Natural killer cell (primary cell): ENCODE results near the gene FEN1. TPM values are rescaled to one million over a fixed set of nuclear protein-coding genes. Genes with fewer than 3 reads are reported as not detected.
A peak's percentile ranks its signal among the peaks of the same experiment; 100 is the strongest.

Source experiments
- ATAC-seq, 3 donors: fragments of 150-1000 bp in 2 of 3; fragments of 200-7000 bp in 1 of 3; cut with Tn5 transposase; 1 replicate in 1 of 3; 2 replicates in 2 of 3; pipeline ENCODE4 v1.10.0; 2021; ENCODE audit warnings: mild to moderate bottlenecking in 2 of 3, moderate library complexity in 2 of 3
- DNase-seq, 2 donors: peaks; one replicate each; pipeline versions ENCODE4 v3.0.0 to v3.0.0-alpha.2; 2013 to 2021; ENCODE audit warnings: mixed read lengths in 1 of 2
- H3K27ac ChIP-seq: one replicate; pipeline ENCODE4 v1.5.1; 2013; ENCODE audit warnings: mild to moderate bottlenecking, low read length
- H3K27me3 ChIP-seq: one replicate; pipeline ENCODE4 v1.6.1; 2013; ENCODE audit warnings: low read length; ENCODE audit not compliant: control insufficient read depth, insufficient read depth
- H3K36me3 ChIP-seq: one replicate; pipeline ENCODE4 v1.6.1; 2013; ENCODE audit warnings: low read length; ENCODE audit not compliant: control insufficient read depth, insufficient read depth
- H3K4me1 ChIP-seq: one replicate; pipeline ENCODE4 v1.6.1; 2013; ENCODE audit warnings: low read length; ENCODE audit not compliant: control insufficient read depth, insufficient read depth
- H3K4me3 ChIP-seq: one replicate; pipeline ENCODE4 v1.5.1; 2013; ENCODE audit warnings: low read length
- H3K9me3 ChIP-seq: one replicate; pipeline ENCODE4 v1.6.1; 2013; ENCODE audit warnings: low read length; ENCODE audit not compliant: control insufficient read depth, insufficient read depth
- H3K27ac Mint-ChIP-seq, 2 donors: one replicate each; pipeline ENCODE4 v1.8.0; 2022; ENCODE audit warnings: mild to moderate bottlenecking in 2 of 2, mixed read lengths in 2 of 2, moderate library complexity in 1 of 2
- H3K27me3 Mint-ChIP-seq, 2 donors: one replicate each; pipeline ENCODE4 v1.8.0; 2022; ENCODE audit warnings: low read depth in 2 of 2, mixed read lengths in 2 of 2
- H3K36me3 Mint-ChIP-seq: one replicate; pipeline ENCODE4 v1.8.0; 2022; ENCODE audit warnings: mixed read lengths
- H3K4me1 Mint-ChIP-seq, 2 donors: one replicate each; pipeline ENCODE4 v1.8.0; 2022; ENCODE audit warnings: mixed read lengths in 2 of 2
- H3K4me3 Mint-ChIP-seq: one replicate; pipeline ENCODE4 v1.8.0; 2022; ENCODE audit warnings: mild to moderate bottlenecking, moderate library complexity, mixed read lengths
- H3K9me3 Mint-ChIP-seq, 2 donors: one replicate each; pipeline ENCODE4 v1.8.0; 2022; ENCODE audit warnings: mixed read lengths in 2 of 2
- WGBS: methylation state at CpG from one replicate; pipeline ENCODE4 v1.1.7; 2013; ENCODE audit warnings: missing lambda C conversion rate; ENCODE audit not compliant: insufficient coverage; 5-methylcytosine and 5-hydroxymethylcytosine counted together
- intact Hi-C: fragments of 100-400 bp; cut with micrococcal nuclease; formaldehyde crosslinking; loops from one replicate; pipeline ENCODE4 v1.14.2; 2022
- total RNA-seq, 4 donors: library from RNA; stranded (reverse); fragments of 120-200 nt in 1 of 4; gene quantifications; one replicate each; pipeline versions ENCODE4 v1.2.3 to v1.2.4, GENCODE V29; 2013 to 2022
- TF ChIP-seq, protein P1 (sequence below): fragments of 200-600 bp; IDR thresholded peaks from one replicate; pipeline ENCODE4 v1.8.0; 2022; ENCODE audit warnings: antibody characterized with exemption

The FEN1 gene, protein sequence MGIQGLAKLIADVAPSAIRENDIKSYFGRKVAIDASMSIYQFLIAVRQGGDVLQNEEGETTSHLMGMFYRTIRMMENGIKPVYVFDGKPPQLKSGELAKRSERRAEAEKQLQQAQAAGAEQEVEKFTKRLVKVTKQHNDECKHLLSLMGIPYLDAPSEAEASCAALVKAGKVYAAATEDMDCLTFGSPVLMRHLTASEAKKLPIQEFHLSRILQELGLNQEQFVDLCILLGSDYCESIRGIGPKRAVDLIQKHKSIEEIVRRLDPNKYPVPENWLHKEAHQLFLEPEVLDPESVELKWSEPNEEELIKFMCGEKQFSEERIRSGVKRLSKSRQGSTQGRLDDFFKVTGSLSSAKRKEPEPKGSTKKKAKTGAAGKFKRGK
- total RNA-seq: 10 to 100 TPM; 14.2 to 17.8 (median 17.5) TPM
- total RNA-seq (2013): 14.3 TPM

DNA sequence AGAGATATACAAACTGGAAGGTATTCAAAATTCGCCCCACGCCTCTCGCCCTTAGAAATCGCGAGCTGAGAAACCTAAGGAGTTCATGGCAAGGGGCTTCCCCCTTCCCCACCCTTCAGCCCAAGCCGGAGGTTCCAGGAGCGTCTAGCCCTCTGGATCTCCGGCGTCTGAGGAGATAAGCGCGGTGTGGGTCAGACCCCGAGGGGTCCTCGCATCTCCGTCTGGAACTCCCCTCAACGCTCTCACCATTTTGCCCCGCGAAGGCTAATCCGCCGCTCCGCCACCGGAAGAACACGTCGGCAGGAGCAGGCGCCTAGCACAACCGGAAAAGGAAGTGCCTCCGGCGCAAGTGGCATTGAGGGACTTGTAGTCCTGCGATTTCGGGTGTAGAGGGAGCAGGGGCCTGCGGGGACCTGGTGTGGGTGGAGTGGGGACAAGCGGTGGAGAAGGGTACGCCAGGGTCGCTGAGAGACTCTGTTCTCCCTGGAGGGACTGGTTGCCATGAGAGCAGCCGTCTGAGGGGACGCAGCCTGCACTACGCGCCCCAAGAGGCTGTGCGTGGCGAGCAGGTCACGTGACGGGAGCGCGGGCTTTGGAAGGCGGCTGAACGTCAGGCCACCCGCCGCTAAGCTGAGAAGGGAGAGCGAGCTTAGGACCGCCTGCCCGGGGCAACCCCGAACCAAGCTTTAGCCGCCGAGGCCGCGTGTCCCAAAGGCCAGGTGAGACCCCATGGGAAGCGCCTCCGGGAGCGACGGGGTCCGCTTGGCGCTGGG is at the start of gene FEN1, which contains the start of gene TMEM258:
TSS of gene FEN1 (plus strand) at position 602 of the 773 bp plus-strand sequence. CDS start 2,451 bp downstream, outside the sequence.
TSS of gene TMEM258 (minus strand) at position 290 of the 773 bp plus-strand sequence. CDS start at position 249, 41 bp downstream.
- WGBS: under 1% methylated on average over 61 of the region's 61 CpGs
- Histone ChIP-seq H3K27ac (peak within 1 kb of the TSS; percentile 89), H3K9me3 (no peaks in the 10 kb centered on the region), H3K4me3 (peak within 1 kb of the TSS; percentile 64), H3K4me1 (peaks cover 20% of the 10 kb centered on the region), H3K36me3 (peaks cover 29% of the 10 kb centered on the region), H3K27me3 (no peaks in the 10 kb centered on the region)
- H3K27me3 Mint-ChIP-seq: no peaks in the 10 kb centered on the region
- peak within 1 kb of the TSS; percentile 96 for H3K4me3 Mint-ChIP-seq
- intact Hi-C loops: loop anchor here (1.0 to 5.0 kb wide), 3 partner anchors 23 to 331 kb away; partner anchors contain the start of gene FADS2
- H3K4me1 Mint-ChIP-seq: peaks cover 17 to 43% of the 10 kb centered on the region in 2 donors
- no peaks in the 10 kb centered on the region for H3K36me3 Mint-ChIP-seq
- peak within 1 kb of the TSS; percentile 98 to 99 for H3K27ac Mint-ChIP-seq
- DNase-seq: peak; percentile 87 to 93
- TF ChIP-seq, protein P1, sequence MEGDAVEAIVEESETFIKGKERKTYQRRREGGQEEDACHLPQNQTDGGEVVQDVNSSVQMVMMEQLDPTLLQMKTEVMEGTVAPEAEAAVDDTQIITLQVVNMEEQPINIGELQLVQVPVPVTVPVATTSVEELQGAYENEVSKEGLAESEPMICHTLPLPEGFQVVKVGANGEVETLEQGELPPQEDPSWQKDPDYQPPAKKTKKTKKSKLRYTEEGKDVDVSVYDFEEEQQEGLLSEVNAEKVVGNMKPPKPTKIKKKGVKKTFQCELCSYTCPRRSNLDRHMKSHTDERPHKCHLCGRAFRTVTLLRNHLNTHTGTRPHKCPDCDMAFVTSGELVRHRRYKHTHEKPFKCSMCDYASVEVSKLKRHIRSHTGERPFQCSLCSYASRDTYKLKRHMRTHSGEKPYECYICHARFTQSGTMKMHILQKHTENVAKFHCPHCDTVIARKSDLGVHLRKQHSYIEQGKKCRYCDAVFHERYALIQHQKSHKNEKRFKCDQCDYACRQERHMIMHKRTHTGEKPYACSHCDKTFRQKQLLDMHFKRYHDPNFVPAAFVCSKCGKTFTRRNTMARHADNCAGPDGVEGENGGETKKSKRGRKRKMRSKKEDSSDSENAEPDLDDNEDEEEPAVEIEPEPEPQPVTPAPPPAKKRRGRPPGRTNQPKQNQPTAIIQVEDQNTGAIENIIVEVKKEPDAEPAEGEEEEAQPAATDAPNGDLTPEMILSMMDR: no peak
- ATAC-seq: peak; percentile 83 to 92 (median 88)
- H3K9me3 Mint-ChIP-seq: no peaks in the 10 kb centered on the region

- H3K27ac Mint-ChIP-seq: no peak overlapping the region
- no peaks in the 10 kb centered on the region for H3K36me3 Mint-ChIP-seq
- no peaks in the 10 kb centered on the region for H3K27me3 ChIP-seq
- no peak for DNase-seq
- no peaks in the 10 kb centered on the region for H3K36me3 ChIP-seq
- H3K9me3 ChIP-seq: no peaks in the 10 kb centered on the region
- no peaks in the 10 kb centered on the region for H3K4me1 ChIP-seq
- intact Hi-C loops: no loop called here
- no peaks in the 10 kb centered on the region for H3K9me3 Mint-ChIP-seq
- H3K4me3 ChIP-seq: no peak overlapping the region
- no peak for ATAC-seq
- 93% methylated on average over 42 of the region's 42 CpGs for WGBS
- no peaks in the 10 kb centered on the region for H3K27me3 Mint-ChIP-seq
- TF ChIP-seq, protein P1: no peak
- no peak overlapping the region for H3K27ac ChIP-seq
- no peak overlapping the region for H3K4me3 Mint-ChIP-seq
- H3K4me1 Mint-ChIP-seq: no peaks in the 10 kb centered on the region
Observed at GRCh38 chr11:61743486-61744095, 49.1 kb upstream of the FEN1 start.

GRCh38 chr11:61744181-61744580 is 48.5 kb upstream of the FEN1 start:
- no peaks in the 10 kb centered on the region for H3K9me3 Mint-ChIP-seq
- TF ChIP-seq, protein P1: no peak
- DNase-seq: no peak

More at GRCh38 chr11:61744181-61744580, 48.5 kb upstream of the FEN1 start:
- Mint-ChIP-seq H3K4me1 (no peaks in the 10 kb centered on the region), H3K27me3 (peaks cover 0 to under 1% of the 10 kb centered on the region in 2 donors), H3K27ac (no peak overlapping the region), H3K36me3 (no peaks in the 10 kb centered on the region), H3K4me3 (no peak overlapping the region)
- no peak for ATAC-seq
- intact Hi-C loops: no loop called here
- Histone ChIP-seq H3K4me3 (no peak overlapping the region), H3K27me3 (no peaks in the 10 kb centered on the region), H3K27ac (no peak overlapping the region), H3K4me1 (no peaks in the 10 kb centered on the region), H3K9me3 (no peaks in the 10 kb centered on the region), H3K36me3 (no peaks in the 10 kb centered on the region)
- WGBS: 93% methylated on average over 20 of the region's 20 CpGs
